C4-2B (cell line): ENCODE measurements around the gene SUMO3.

ENCODE experiments used
- H3K27ac ChIP-seq: fragments of 450-650 bp; 2 replicates; pipeline ENCODE4 v1.5.1; 2017
- CTCF ChIP-seq: fragments of 450-650 bp; conservative IDR thresholded peaks from 2 replicates; pipeline ENCODE4 v1.5.1; 2017; ENCODE audit warnings: mild to moderate bottlenecking
- ZFX ChIP-seq: fragments of 450-650 bp; IDR thresholded peaks from 2 replicates; pipeline ENCODE4 v1.6.1; 2017

The SUMO3 gene

GRCh38 chr21:44791246-44791645 is 26.6 kb downstream of the SUMO3 start:
- TF ChIP-seq ZFX: no peak
- no peak for TF ChIP-seq CTCF
- H3K27ac ChIP-seq: no peak overlapping the region

GRCh38 chr21:44790368-44790767 is 27.5 kb downstream of the SUMO3 start:
- H3K27ac ChIP-seq: no peak overlapping the region
- TF ChIP-seq CTCF (no peak), ZFX (no peak)

- H3K27ac ChIP-seq: no peak overlapping the region
- TF ChIP-seq ZFX: no peak
- TF ChIP-seq CTCF: no peak
Measured at GRCh38 chr21:44789880-44790279, 28.0 kb downstream of the SUMO3 start.

- peak overlapping the region; percentile 65 for H3K27ac ChIP-seq
- no peak for TF ChIP-seq CTCF
- no peak for TF ChIP-seq ZFX
Measured at GRCh38 chr21:44785620-44786335, 32.1 kb downstream of the SUMO3 start.

GRCh38 chr21:44784810-44785209 is 33.1 kb downstream of the SUMO3 start:
- peak overlapping the region; percentile 7; the same call in 1 of the 2 replicates for H3K27ac ChIP-seq
- TF ChIP-seq ZFX (no peak), CTCF (no peak)

GRCh38 chr21:44783020-44783696 is 34.7 kb downstream of the SUMO3 start:
- H3K27ac ChIP-seq: no peak overlapping the region
- no peak for TF ChIP-seq CTCF
- TF ChIP-seq ZFX: no peak

GRCh38 chr21:44780767-44781459 is 36.9 kb downstream of the SUMO3 start:
- H3K27ac ChIP-seq: no peak overlapping the region
- TF ChIP-seq CTCF (no peak), ZFX (no peak)
